ENCODE measurements around the gene GPC6. TPM values are rescaled to one million over a fixed set of nuclear protein-coding genes. Genes with fewer than 3 reads are reported as not detected.

Gene GPC6
- total RNA-seq, 4 donors from 2014 or later = 13.7 to 21.7 (median 16.5) TPM

- TF ChIP-seq EP300 (IDR thresholded peaks at IDR 0.05) = no peak
- no peak for TF ChIP-seq POLR2A (IDR thresholded peaks at IDR 0.05)
- TF ChIP-seq POLR2AphosphoS5 (IDR thresholded peaks at IDR 0.05) = no peak
- TF ChIP-seq CTCF (IDR thresholded peaks at IDR 0.05) = no peak
- no peak for ATAC-seq
- Histone ChIP-seq H3K9me3 (no peaks in the 10 kb centered on the region), H3K4me3 (no peak overlapping the region), H3K36me3 (no peaks in the 10 kb centered on the region), H3K27ac (no peak overlapping the region), H3K27me3 (no peaks in the 10 kb centered on the region), H3K4me1 (peaks cover 0 to 7% (median 0%) of the 10 kb centered on the region in 3 donors)
- 70 to 73% methylated on average over 2 of the region's 2 CpGs for WGBS, 2 donors (ENCODE audit: low coverage in 1 of 2)
Measured at GRCh38 chr13:93732186-93732585, 505.6 kb downstream of the GPC6 start.

GRCh38 chr13:93736081-93736480 lies 509.5 kb downstream of the GPC6 start:
- no peaks in the 10 kb centered on the region for H3K9me3 ChIP-seq
- no peak overlapping the region for H3K27ac ChIP-seq
- TF ChIP-seq POLR2AphosphoS5 (IDR thresholded peaks at IDR 0.05) (no peak), POLR2A (IDR thresholded peaks at IDR 0.05) (no peak), CTCF (IDR thresholded peaks at IDR 0.05) (no peak), EP300 (IDR thresholded peaks at IDR 0.05) (no peak)
- no peak overlapping the region for H3K4me3 ChIP-seq
- H3K27me3 ChIP-seq = no peaks in the 10 kb centered on the region
- ATAC-seq = no peak
- no peaks in the 10 kb centered on the region for H3K4me1 ChIP-seq
- no peaks in the 10 kb centered on the region for H3K36me3 ChIP-seq

- Histone ChIP-seq H3K36me3 (no peaks in the 10 kb centered on the region), H3K27ac (no peak overlapping the region), H3K4me1 (no peaks in the 10 kb centered on the region), H3K9me3 (no peaks in the 10 kb centered on the region), H3K4me3 (no peak overlapping the region), H3K27me3 (no peaks in the 10 kb centered on the region)
- TF ChIP-seq CTCF (IDR thresholded peaks at IDR 0.05) (no peak), EP300 (IDR thresholded peaks at IDR 0.05) (no peak)
- WGBS, 2 donors (ENCODE audit: low coverage in 1 of 2) = 83 to 100% methylated on average over 3 of the region's 3 CpGs
- ATAC-seq = no peak
Measured at GRCh38 chr13:93736909-93737308, 510.3 kb downstream of the GPC6 start.

GRCh38 chr13:93740334-93740733 lies 513.7 kb downstream of the GPC6 start:
- Histone ChIP-seq H3K27me3 (no peaks in the 10 kb centered on the region), H3K4me3 (no peak overlapping the region), H3K9me3 (no peaks in the 10 kb centered on the region), H3K27ac (no peak overlapping the region), H3K4me1 (no peaks in the 10 kb centered on the region), H3K36me3 (no peaks in the 10 kb centered on the region)
- 50 to 53% methylated on average over 1 of the region's 1 CpG for WGBS, 2 donors (ENCODE audit: low coverage in 1 of 2)
- TF ChIP-seq POLR2AphosphoS5 (IDR thresholded peaks at IDR 0.05) (no peak), EP300 (IDR thresholded peaks at IDR 0.05) (no peak), POLR2A (IDR thresholded peaks at IDR 0.05) (no peak)
- no peak for ATAC-seq

- Histone ChIP-seq H3K4me1 (no peaks in the 10 kb centered on the region), H3K4me3 (no peak overlapping the region), H3K27me3 (no peaks in the 10 kb centered on the region), H3K36me3 (no peaks in the 10 kb centered on the region), H3K27ac (no peak overlapping the region), H3K9me3 (no peaks in the 10 kb centered on the region)
- no peak for TF ChIP-seq POLR2A (IDR thresholded peaks at IDR 0.05)
- no peak for TF ChIP-seq POLR2AphosphoS5 (IDR thresholded peaks at IDR 0.05)
- no peak for TF ChIP-seq CTCF (IDR thresholded peaks at IDR 0.05)
- TF ChIP-seq EP300 (IDR thresholded peaks at IDR 0.05) = no peak
- no peak for ATAC-seq
- 71 to 83% methylated on average over 4 to 5 of the region's 5 CpGs for WGBS, 2 donors (ENCODE audit: low coverage in 1 of 2)
Measured at GRCh38 chr13:93744033-93744432, 517.4 kb downstream of the GPC6 start.
